SK-N-SH (cell line): ENCODE results near the gene NCDN. TPM values are rescaled to one million over a fixed set of nuclear protein-coding genes. Genes with fewer than 3 reads are reported as not detected.
A peak's percentile ranks its signal among the peaks of the same experiment; 100 is the strongest.

ENCODE experiments used
- CTCF ChIA-PET: fragments of 300-600, 350-600 bp; formaldehyde crosslinking; extraction: SDS; loops from one replicate; lab custom pipeline; 2021; lab: Yijun Ruan, JAX
- POLR2A ChIA-PET: fragments of 350-600 bp; sonication (Branson Sonifier 250); formaldehyde crosslinking; extraction: SDS; loops from one replicate; lab custom pipeline; 2020; ENCODE audit warnings: antibody characterized with exemption, inconsistent platforms; lab: Yijun Ruan, JAX
- DNase-seq: peaks from one replicate; pipeline ENCODE4 v3.0.0; 2012
- H2AFZ ChIP-seq: fragments of 200-600 bp; sonication (generic); 2 replicates; pipeline ENCODE4 v1.8.1; 2016; ENCODE audit warnings: antibody characterized with exemption, mild to moderate bottlenecking, low read depth
- H3F3A ChIP-seq: fragments of 200-600 bp; sonication (generic); replicated peaks from 2 replicates; pipeline ENCODE3; 2016; ENCODE audit warnings: antibody characterized with exemption, mild to moderate bottlenecking; ENCODE audit not compliant: insufficient read depth
- H3K27ac ChIP-seq, 2 experiments: fragments of 200-500 bp in 1 of 2; fragments of 200-600 bp in 1 of 2; sonication (Bioruptor generic) in 1 of 2; sonication (generic), shearing (Covaris generic) in 1 of 2; 2 replicates each; pipeline versions ENCODE4 v1.5.1 to v1.6.1; 2014 to 2016; ENCODE audit warnings: low read depth in 2 of 2, inconsistent platforms in 1 of 2, low read length in 1 of 2, mild to moderate bottlenecking in 1 of 2, mixed read lengths in 1 of 2
- H3K27me3 ChIP-seq: fragments of 200-600 bp; sonication (generic), shearing (Covaris generic); 2 replicates; pipeline ENCODE4 v1.6.1; 2016; ENCODE audit warnings: mixed run types; ENCODE audit not compliant: insufficient read depth
- H3K36me3 ChIP-seq, 2 experiments: fragments of 200-500 bp in 1 of 2; fragments of 200-600 bp in 1 of 2; sonication (Bioruptor generic) in 1 of 2; sonication (generic) in 1 of 2; replicated peaks in 1 of 2; 2 replicates each; pipeline versions ENCODE3 to v1.5.1; 2014 to 2016; ENCODE audit warnings: low read length in 1 of 2, mild to moderate bottlenecking in 1 of 2; ENCODE audit not compliant: insufficient read depth in 2 of 2, control insufficient read depth in 1 of 2
- H3K4me1 ChIP-seq, 2 experiments: fragments of 200-500 bp in 1 of 2; fragments of 200-600 bp in 1 of 2; sonication (Bioruptor generic) in 1 of 2; sonication (generic), shearing (Covaris generic) in 1 of 2; 2 replicates each; pipeline versions ENCODE4 v1.5.1 to v1.6.1; 2014 to 2016; ENCODE audit warnings: low read depth in 1 of 2, low read length in 1 of 2, mixed run types in 1 of 2; ENCODE audit not compliant: insufficient read depth in 2 of 2, control insufficient read depth in 1 of 2
- H3K4me2 ChIP-seq: fragments of 200-600 bp; sonication (generic), shearing (Covaris generic); 2 replicates; pipeline ENCODE4 v1.6.1; 2017; ENCODE audit warnings: mixed run types
- H3K4me3 ChIP-seq, 2 experiments: fragments of 200-500 bp in 1 of 2; fragments of 200-600 bp in 1 of 2; sonication (Bioruptor generic) in 1 of 2; sonication (generic), shearing (Covaris generic) in 1 of 2; 2 replicates each; pipeline versions ENCODE4 v1.5.1 to v1.8.1; 2014 to 2016; ENCODE audit warnings: low read depth in 2 of 2, inconsistent platforms in 1 of 2, low read length in 1 of 2, mild to moderate bottlenecking in 1 of 2, mixed read lengths in 1 of 2, moderate library complexity in 1 of 2
- H3K79me2 ChIP-seq: fragments of 200-600 bp; sonication (generic); 2 replicates; pipeline ENCODE4 v1.8.1; 2017; ENCODE audit warnings: mild to moderate bottlenecking; ENCODE audit not compliant: insufficient read depth
- H3K9ac ChIP-seq: fragments of 200-600 bp; sonication (generic); 2 replicates; pipeline ENCODE4 v1.6.1; 2017; ENCODE audit warnings: mixed run types
- H3K9me2 ChIP-seq: fragments of 200-600 bp; sonication (generic); 2 replicates; pipeline ENCODE4 v1.6.1; 2017; ENCODE audit warnings: mixed run types
- H3K9me3 ChIP-seq: fragments of 200-600 bp; sonication (generic); 2 replicates; pipeline ENCODE4 v1.6.1; 2017; ENCODE audit warnings: mixed run types, mild to moderate bottlenecking, moderate library complexity
- H4K20me1 ChIP-seq: fragments of 200-600 bp; sonication (generic); 2 replicates; pipeline ENCODE4 v1.6.1; 2017; ENCODE audit warnings: mild to moderate bottlenecking, mixed run types; ENCODE audit not compliant: insufficient read depth
- CHD2 ChIP-seq: fragments of 150-350 bp; IDR thresholded peaks from 2 replicates; pipeline ENCODE4 v1.6.1; 2018; ENCODE audit warnings: low read length; ENCODE audit not compliant: partially characterized antibody
- CTCF ChIP-seq: fragments of 200-600 bp; sonication (generic); IDR thresholded peaks from 2 replicates; pipeline ENCODE4 v1.6.1; 2017; ENCODE audit warnings: antibody characterized with exemption, mild to moderate bottlenecking, moderate library complexity
- EZH2phosphoT487 ChIP-seq: fragments of 200-600 bp; sonication (generic); IDR thresholded peaks from 2 replicates; pipeline ENCODE4 v1.6.1; 2017; ENCODE audit warnings: low read depth, mixed run types, mild to moderate bottlenecking, antibody characterized with exemption, moderate library complexity, borderline replicate concordance
- FOSL2 ChIP-seq: IDR thresholded peaks from 2 replicates; pipeline ENCODE4 v1.4.0; 2012; ENCODE audit warnings: low read depth, mild to moderate bottlenecking, moderate library complexity, borderline replicate concordance
- FOXM1 ChIP-seq: IDR thresholded peaks from 2 replicates; pipeline ENCODE4 v1.4.0; 2012; ENCODE audit warnings: low read depth, mild to moderate bottlenecking
- GABPA ChIP-seq: IDR thresholded peaks from 2 replicates; pipeline ENCODE4 v1.4.0; 2012; ENCODE audit warnings: low read depth, mild to moderate bottlenecking
- JUND ChIP-seq: IDR thresholded peaks from 2 replicates; pipeline ENCODE4 v1.4.0; 2012
- MAX ChIP-seq: IDR thresholded peaks from 2 replicates; pipeline ENCODE4 v1.4.0; 2012; ENCODE audit warnings: low read depth
- NRF1 ChIP-seq: IDR thresholded peaks from 2 replicates; pipeline ENCODE4 v1.6.1; 2012; ENCODE audit warnings: low read depth, mild to moderate bottlenecking, low read length
- POLR2AphosphoS5 ChIP-seq: IDR thresholded peaks from 2 replicates; pipeline ENCODE4 v1.6.1; 2012; ENCODE audit warnings: low read depth, low read length
- RAD21 ChIP-seq: IDR thresholded peaks from 2 replicates; pipeline ENCODE4 v1.6.1; 2012; ENCODE audit warnings: mild to moderate bottlenecking, low read length
- REST ChIP-seq: IDR thresholded peaks from 2 replicates; pipeline ENCODE4 v1.6.1; 2012; ENCODE audit warnings: mild to moderate bottlenecking, low read depth, low read length, moderate library complexity
- RFX5 ChIP-seq: IDR thresholded peaks from 2 replicates; pipeline ENCODE4 v1.6.1; 2012; ENCODE audit warnings: mild to moderate bottlenecking, improper control_type of control experiment, low read length
- TAF1 ChIP-seq: IDR thresholded peaks from 2 replicates; pipeline ENCODE4 v1.6.1; 2012; ENCODE audit warnings: low read depth, mild to moderate bottlenecking, low read length, moderate library complexity, borderline replicate concordance
- TEAD4 ChIP-seq: IDR thresholded peaks from 2 replicates; pipeline ENCODE4 v1.4.0; 2012; ENCODE audit warnings: mild to moderate bottlenecking, borderline replicate concordance; ENCODE audit not compliant: insufficient read depth
- YY1 ChIP-seq: IDR thresholded peaks from 2 replicates; pipeline ENCODE4 v1.4.0; 2012; ENCODE audit warnings: low read depth, mild to moderate bottlenecking
- WGBS: methylation state at CpG from one replicate; pipeline ENCODE4 v1.1.6; 2017; ENCODE audit warnings: low lambda C conversion rate; 5-methylcytosine and 5-hydroxymethylcytosine counted together
- polyA plus RNA-seq, 3 experiments: library from polyadenylated mRNA; depleted of rRNA; stranded (reverse); fragments of >200 nt; gene quantifications; 2 replicates each; pipeline ENCODE4 v1.2.3, GENCODE V29; 2012

The NCDN gene
- polyA plus RNA-seq, 1 of the 3 experiments (the other 2 are of a cell fraction): 38.3 TPM

- Histone ChIP-seq H3K27ac (peak overlapping the region in 1 of 2 experiments; percentile 80; a peak in 2 of 4 replicates), H2AFZ (no peak overlapping the region), H3K9me2 (no peaks in the 10 kb centered on the region), H3K9me3 (no peaks in the 10 kb centered on the region), H3K9ac (no peak overlapping the region), H3K79me2 (peaks cover 79% of the 10 kb centered on the region), H3K4me1 (peaks cover 4 to 39% of the 10 kb centered on the region in 2 experiments; a peak in 3 of 4 replicates), H4K20me1 (peaks cover 6% of the 10 kb centered on the region; the same call in 1 of the 2 replicates), H3K27me3 (no peaks in the 10 kb centered on the region), H3F3A (peaks cover 12% of the 10 kb centered on the region), H3K4me2 (peak overlapping the region; percentile 74), H3K4me3 (peak overlapping the region in 1 of 2 experiments; percentile 88; a peak in 2 of 4 replicates), H3K36me3 (peaks cover 30 to 37% of the 10 kb centered on the region in 2 experiments)
- POLR2A ChIA-PET: no interaction called here
- WGBS: 65% methylated on average over 4 of the region's 4 CpGs
- DNase-seq: no peak
- CTCF ChIA-PET: interaction anchor here (2.0 to 8.2 kb wide), 2 partner anchors 9 to 103 kb away, joined by 15 to 81 read pairs; no protein-coding TSS in a partner anchor
- TF ChIP-seq NRF1: no peak
- TF ChIP-seq GABPA: no peak
- TF ChIP-seq RAD21: no peak
- TF ChIP-seq CHD2: no peak
- TF ChIP-seq POLR2AphosphoS5: no peak
- no peak for TF ChIP-seq RFX5
- TF ChIP-seq TAF1: no peak
- TF ChIP-seq CTCF: no peak
- TF ChIP-seq REST: no peak
- no peak for TF ChIP-seq YY1
- no peak for TF ChIP-seq TEAD4
- TF ChIP-seq FOSL2: no peak
- no peak for TF ChIP-seq JUND
- no peak for TF ChIP-seq EZH2phosphoT487
- TF ChIP-seq MAX: no peak
- no peak for TF ChIP-seq FOXM1
Observed at GRCh38 chr1:35555212-35555584, 2.4 kb upstream of the NCDN start.
